Measurements from ENCODE around the gene KRTAP5-6.
"Not testable (repeated sequence)": the region's sequence is repeated elsewhere in the genome, so short reads cannot be mapped to it uniquely, and the experiment has no call there.

The KRTAP5-6 gene

DNA sequence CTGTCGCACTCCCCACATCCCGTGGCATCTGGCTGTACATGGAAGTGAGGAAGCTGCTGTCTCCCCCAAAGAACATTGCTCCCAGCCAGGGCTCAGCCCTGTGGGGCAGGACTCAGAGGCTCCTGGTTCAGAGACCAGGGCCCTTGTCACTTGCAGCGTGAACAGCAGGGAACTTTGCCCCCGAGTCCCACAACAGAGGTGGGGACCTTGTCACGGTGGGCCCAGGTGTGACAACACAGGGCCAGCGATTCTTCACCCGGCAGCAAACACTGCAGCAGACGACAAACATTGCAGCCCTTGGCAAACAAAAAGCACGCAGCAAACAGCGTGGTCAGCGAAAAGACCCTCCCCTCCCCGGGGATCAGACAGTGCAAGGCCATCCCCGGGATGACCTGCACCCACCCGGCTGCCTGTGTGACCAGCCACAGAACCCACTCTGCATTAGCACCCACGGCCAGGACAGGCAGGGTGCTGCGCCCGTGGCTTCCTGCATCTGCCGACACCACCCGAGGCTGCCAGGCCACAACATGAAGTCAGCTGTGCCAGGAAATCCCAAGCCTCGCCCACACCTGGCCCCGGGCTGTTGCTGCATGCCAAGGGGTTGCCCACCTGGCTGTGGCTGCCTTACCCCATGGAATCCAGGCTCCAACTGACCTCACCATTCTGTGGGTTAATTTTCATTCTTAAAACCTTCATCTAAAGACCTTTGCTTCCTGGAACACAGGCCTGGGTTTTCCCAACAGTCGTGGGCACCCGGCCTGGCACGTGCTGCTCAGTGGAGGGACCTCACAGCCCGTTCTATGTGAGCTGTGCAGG is 35.3 kb upstream of the KRTAP5-6 start:
- DNase-seq = not testable (repeated sequence)

DNA sequence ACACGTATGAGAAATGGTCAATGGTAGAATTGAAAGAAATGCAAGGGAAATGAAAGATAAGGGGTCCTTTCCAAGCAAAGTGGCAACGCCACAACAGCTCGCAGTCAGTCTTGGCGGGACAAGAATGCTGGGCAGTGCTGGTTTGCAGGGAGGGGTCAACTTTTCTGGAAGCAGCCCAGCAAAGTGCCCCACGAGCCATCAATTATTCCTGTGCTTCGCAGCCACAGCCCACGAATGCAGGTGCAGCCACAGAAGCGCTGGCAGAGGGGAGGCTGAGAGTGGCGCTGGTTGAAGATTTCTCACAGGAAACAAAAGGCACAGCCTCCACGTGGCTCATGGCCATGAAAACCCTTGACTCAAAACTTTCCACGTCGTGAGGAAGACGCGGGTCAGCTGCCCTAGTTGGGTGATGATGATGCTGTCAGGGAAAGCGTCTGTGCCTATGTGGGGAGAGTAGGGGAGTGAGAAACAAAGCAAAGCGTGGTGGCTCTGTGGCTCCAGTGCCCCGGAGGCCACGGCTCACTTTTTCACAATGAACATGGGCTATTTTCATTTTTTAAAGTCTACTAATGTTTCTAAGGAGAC is 34.2 kb upstream of the KRTAP5-6 start:
- DNase-seq = not testable (repeated sequence)

DNA sequence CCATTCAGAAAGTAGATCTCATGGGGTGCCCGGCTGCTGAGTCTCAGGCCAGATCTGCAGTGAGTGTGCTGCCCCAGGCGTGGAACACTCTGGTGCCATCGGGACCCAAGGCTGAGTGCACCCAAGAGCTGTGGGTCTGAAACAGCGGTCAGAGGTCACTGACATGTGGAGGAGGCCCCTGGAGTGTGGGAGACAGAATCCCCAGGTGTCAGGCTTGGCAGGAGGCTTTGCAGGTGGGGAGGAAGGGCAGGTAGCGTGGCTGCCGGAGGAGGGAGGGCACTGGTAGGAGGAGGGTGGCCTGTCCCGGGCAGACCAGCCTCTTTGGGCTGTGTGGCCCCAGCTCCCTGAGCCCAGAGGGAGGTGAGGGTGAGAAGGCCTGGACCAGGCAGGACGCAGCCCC is 31.7 kb upstream of the KRTAP5-6 start:
- DNase-seq = peak; percentile 29

DNA sequence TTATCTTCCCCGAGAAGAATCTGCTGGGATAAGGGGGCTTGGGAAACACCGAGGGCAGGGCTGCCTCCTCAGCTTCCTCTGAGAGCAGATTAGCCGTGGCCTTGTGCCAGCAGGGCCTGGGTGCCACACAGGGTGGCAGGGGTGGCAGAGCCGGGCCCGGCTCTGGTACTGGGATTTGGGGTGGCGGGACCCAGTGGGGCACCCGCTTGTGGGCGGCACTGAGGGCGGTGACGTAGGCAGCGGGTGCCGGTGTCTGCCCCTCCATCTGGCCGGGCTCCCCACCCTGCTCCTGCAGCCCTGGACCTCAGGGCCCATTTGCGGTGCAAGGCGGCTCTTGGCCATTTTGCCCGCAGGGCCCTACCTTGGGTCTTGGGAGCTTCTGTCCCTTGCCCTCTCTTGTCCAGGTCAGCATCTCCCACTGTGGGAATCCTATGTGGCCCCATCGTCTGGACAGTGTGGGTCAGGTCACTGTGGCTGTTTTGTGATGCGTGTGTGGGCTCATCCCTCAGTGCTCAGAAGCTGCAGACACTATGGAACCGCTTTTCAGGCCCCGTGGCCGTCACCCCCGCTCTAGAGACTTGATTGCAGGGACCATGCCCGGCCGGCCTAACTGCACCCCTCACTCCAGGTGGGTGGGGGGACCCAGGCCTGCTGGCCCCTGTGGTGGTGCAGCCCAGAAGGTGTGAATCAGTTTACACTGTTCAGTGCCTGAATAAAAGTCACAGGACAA is 29.7 kb upstream of the KRTAP5-6 start:
- DNase-seq = no peak

DNA sequence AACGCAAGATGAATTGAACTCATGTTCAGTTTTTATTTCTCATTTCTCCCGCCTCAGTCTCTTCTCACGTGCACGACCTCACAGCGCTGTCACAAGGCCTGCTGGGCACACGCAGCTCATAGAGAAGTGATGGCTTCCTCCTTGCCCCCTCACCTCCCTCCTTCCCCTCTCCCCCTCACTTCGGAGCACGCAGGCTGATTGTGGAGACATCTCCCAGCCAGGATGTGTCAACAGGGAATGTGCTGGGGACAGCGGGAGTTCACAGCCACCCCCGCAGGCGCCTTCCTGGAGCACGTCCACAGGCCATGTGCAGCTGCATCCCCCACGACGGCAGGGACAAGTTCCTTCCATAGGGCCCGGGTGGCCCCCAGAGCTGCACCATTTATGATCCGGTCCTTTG is 29.1 kb upstream of the KRTAP5-6 start:
- DNase-seq = no peak

DNA sequence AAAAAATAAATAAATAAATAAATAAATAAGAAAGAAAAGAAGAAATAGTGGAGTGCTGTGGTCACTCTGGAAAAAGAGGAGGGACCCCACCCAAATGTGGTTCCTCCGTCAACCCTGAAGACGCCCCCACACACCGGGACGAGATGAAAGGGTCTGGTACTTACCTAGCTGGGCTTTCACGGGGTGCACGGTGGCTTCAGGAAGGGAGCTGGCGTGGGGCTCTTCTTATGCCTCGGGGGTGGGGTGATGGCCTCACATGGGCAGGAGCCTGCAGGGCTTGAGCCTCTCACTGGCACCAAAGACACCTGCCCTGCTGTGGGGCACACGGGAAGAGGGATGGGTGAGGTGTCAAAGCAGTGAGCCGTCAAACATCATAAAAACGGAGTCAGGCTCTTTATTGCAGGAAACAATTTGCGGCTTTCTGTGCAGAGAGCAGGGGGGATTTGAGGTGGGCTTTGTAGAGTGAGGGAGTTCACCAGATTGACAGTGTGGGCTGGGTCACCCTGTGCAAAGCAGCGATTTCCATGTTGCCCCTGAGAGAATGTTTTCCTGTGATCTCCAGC is 28.0 kb upstream of the KRTAP5-6 start:
- no peak for DNase-seq

DNA sequence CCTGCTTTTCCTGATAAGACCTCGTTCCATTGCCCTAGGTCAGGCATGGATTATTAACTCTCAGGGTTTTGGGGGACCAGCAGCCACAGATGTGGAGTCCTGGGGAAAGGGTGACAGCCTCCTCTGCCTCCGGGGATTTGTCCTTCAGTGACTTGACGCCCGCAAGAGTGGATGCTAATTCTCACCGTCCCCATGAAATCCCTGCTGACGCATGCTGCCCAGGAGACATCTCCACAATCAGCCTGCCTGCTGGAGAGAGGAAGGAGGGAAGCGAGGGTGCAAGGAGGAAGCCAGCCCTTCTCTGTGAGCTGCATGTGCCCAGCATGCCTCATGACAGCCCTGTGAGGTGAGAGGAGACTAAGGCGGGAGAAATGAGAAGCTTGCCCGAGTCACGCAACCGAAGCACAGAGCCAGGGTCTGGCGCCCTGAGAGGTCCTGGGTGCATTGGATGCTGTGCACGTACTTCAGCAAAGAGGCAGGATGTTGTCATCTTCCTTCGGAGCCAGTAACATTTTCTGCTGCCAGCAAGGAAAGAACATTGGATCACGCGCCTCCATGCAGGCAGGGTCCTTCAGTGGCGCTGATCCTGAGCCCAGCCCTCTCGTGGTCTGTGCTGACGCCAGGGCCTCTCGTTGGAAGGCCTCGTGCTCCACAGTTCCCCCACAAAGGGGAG is 27.3 kb upstream of the KRTAP5-6 start:
- DNase-seq = no peak

DNA sequence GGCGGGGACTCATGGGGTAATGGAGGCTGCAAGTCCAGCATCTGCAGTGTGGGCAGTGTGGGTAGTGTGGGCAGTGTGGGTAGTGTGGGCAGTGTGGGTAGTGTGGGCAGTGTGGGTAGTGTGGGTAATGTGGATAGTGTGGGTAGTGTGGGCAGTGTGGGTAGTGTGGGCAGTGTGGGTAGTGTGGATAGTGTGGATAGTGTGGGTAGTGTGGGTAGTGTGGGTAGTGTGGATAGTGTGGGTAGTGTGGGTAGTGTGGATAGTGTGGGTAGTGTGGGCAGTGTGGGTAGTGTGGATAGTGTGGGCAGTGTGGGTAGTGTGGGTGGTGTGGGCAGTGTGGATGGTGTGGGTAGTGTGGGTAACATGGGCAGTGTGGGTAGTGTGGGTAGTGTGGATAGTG is 26.5 kb upstream of the KRTAP5-6 start:
- DNase-seq = not testable (repeated sequence)

DNA sequence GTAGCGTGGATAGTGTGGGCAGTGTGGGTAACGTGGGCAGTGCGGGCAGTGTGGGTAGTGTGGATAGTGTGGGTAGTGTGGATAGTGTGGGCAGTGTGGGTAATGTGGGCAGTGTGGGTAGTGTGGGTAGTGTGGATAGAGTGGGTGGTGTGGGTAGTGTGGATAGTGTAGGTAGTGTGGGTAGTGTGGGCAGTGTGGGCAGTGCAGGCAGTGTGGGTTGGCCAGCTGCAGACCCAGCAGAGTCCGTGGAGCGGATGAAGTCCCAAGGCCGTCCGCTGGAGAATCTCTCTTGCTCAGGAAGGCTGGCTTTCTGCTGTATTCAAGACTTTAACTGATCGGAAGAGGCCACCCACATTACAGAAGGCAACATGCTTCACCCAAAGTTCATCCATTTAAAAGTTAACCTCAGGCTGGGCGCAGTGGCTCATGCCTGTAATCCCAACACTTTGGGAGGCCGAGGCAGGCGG is 26.1 kb upstream of the KRTAP5-6 start:
- no peak for DNase-seq

DNA sequence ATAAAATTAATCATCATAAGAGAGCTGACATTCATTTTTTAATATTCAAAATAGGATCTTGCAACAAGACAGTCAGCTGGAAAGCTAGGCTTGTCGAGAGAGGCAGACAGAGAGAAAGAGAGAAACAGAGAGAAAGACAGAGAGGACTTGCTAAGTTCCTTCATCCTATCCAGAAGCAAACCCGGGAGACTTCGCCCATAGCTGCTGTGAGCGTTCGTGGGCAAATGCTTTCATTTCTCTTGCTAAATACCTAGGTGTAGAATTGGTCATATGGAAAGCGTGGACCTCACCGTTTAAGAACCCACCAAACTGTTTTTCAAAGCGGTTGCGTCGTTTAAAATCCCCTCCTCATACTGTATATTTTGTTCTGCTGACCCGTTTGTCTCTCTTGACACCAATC is 25.3 kb upstream of the KRTAP5-6 start:
- no peak for DNase-seq

DNA sequence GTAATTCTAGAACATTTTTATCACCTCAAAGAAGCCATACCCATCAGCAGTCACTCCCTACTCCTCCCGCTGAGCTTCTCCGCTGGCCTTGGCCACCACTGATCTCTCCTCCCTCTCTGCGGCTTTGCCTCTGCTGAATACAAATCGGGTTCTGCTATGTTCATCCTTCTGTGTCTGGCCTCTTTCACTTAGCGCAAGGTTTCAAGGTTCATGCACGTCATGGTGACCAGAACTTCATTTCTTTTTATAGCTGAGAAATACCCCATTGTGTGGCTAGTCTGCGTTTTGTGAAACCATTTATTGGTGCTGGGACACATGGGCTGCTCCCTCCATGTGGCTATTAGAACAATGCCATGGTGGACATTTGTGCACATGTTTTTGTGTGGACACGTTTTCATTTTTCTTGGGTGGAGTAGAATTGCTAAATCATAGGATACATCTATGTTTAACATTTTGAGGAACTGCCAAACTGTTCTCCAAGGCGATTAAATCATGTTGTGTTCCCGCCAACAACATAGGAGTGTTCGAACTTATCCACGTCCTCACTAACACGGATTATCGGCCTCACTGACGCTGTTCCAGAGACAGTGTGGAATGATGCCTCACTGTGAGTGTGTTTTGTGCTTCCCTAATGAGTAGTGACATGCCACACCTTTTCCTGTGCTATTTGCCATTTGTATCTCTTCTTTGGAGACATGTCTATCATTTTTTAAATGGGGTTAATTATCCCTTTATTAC is 24.2 kb upstream of the KRTAP5-6 start:
- DNase-seq = no peak

DNA sequence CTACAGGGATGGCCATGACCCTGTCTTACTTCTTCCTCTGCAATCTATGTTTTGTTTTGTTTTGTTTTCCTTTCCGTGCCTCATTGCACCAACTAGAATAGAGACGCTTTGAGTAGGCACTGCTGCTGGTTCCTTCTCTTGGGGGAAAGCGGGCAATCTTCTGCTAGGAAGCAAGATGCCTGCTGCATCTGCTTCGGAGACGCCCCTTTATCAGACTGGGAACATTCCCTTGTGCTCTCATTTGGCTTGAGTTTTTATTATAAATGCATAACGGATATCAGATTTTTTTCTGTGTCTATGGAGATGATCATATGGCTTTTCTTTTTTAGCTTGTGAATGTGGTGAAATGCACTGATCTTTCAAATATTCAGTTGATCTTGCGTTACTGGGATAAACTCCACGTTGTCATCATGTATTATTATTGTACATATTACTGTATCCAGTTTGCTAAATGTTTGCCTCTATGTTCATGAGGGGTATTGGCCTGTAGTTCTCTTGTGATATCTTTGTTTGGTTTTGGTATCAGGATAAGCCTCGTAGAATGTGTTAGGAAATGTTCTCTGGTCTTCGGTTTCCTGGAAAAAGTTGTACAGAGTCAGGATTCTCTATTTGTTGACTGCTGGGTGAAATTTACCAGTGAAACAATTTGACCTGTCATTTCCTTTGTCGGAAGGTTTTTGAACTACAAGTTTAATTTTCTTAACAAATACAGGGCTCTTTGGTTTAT is 23.4 kb upstream of the KRTAP5-6 start:
- DNase-seq = no peak

DNA sequence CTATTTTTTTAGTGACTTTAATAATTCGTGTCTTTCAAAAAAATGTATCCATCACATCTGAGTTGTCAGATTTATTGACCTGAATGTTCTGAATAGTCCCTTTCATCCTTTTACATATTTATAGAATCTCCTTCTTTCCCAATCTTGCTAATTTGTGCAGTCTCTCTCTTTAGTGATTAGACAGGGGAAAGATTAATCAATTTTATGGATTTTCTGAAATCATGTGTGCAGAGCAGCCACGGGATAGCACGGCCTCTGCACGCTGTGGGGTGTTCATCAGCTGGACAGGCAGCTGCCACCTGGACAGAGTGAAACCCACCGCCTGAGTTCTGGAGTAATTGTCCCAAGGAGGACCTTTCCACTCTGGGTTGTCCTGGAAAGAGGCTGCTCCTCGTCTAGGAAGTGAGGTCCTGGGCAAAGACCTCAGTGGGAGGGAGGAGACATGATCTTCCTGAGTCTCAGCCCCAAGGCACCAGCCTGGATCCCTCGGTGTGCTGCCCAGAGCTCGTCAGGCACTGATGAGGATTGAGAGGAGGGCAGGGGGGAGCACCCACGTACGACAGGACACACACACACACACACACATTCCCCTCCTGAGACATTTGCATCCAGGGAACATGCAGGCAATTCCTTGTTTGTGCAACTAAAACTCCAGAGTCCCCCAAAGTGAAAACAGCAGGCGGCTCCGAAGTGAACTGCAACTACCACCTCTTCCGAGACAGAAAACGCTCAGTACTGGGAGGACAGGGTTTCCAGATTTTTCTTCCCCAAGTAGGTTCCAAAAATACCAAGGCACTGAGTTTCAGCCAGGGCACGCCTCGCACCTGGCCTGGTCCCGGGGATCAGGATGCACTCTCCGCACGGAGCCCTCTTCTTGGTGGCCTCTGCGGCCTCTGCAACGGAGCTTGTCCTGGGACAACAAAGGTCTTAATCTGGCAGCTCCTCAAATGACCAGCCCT is 22.5 kb upstream of the KRTAP5-6 start:
- DNase-seq = no peak

DNA sequence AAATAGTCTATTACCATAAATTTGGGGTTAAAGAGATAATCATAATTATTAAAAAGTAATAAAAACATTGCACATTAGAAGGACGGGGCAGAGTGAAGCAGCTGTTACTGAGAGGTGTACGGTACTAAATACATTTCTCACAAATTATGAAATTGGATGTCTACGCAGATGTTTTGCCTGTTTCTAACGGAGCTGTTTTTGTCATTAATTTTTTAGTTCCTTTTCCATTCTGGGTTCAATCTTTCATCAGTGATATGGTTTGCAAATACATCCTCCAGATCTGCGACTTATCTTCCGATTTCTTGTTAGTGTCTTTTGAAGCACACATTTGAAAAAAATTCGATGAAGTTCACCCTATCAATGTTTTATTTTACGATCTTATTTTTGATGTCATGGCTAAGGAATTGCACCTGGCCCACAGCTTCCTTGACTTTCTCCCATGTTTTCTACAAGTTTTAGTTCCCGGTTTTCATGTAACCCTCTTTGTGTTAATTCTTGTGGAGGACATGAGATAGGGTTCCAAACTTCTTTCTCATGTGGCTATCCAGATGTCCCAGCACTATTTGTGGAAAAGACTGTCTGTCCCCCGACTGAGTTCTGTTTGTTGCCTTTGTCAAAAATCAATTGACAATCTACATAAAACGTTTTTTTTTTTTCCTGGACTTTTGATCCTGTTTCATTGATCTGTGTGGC is 21.3 kb upstream of the KRTAP5-6 start:
- DNase-seq = no peak

DNA sequence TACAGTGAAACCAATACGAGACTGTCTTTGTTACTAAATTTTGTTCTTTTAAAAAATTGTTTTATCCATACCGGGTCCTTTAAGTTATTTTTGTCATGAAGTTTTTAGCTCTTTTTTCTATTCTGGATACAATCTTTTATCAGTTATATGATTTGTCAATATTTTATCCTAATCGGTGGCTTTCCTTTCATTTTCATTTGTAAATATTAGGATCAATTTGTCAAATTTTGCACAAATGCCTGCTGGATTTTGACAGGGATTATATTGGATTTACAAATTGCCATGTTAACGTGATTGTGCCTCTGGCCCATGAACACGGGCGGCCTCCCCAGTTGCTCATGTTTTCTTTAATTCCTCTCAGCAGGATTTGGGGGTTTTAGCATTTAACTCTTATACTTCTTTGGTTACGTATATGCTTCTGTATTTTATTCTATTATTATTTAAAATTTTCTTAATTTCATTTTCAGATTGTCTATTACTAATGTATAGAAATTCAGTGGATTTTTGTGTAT is 20.7 kb upstream of the KRTAP5-6 start:
- DNase-seq = no peak

DNA sequence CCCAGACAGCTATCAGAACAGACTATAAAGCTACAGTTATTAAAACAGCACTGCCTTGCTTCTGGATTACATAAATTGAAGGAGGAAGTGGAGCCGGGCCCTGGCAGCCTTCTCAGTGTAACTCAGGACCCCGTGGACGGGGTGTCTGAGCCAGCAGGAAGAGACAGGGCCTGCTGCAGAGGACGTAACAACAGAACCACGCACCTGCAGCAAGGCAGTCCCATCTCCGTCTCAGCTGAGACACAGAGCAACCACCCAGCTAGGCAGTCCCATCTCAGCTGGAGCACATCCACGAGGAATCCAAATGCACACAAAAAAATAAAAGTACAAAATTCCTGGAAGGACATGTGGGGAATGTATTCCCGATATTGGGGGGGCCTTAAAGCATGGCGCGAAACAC is 17.1 kb upstream of the KRTAP5-6 start:
- no peak for DNase-seq

DNA sequence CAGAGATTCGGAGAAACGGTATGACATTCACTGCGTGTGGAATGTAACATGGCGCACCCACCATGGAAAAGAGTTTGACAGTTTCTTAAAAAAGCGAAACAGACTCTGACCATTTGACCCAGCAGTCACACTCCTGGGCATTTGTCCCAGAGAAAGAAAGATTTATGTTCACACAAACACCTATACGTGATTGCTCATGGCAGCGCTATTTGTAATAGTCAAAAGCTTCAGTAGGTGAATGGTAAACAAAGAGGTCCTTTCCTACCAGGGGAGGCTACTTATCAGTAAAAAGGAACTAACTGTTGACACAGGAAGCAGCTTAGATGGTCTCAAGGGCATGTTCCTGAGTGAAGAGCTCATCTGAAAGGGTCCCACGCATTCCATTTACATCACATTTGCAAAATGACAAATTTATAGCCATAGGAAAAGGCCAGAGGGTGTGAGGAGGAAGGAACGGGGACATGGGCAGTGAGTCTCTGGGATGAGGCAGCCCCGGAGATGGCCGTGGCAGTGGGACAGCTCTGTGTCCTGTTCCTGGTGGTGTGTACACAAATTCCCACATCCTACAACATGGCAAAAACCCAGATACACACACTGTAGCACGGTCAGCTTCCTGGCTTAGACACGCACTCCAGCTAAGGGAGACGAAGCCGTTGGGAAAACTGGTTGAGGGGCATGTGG is 14.6 kb upstream of the KRTAP5-6 start:
- DNase-seq = no peak

DNA sequence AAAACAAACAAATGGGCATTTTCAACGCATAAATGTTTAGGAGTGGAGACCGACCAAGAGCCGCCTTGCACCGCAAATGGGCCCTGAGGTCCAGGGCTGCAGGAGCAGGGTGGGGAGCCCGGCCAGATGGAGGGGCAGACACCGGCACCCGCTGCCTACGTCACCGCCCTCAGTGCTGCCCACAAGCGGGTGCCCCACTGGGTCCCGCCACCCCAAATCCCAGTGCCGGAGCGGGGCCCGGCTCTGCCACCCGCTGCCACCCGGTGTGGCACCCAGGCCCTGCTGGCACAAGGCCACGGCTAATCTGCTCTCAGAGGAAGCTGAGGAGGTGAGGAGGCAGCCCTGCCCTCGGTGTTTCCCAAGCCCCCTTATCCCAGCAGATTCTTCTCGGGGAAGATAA is 13.8 kb upstream of the KRTAP5-6 start:
- DNase-seq = not testable (repeated sequence)
